Muscle layer of colon (tissue), 2 donors: Measurements from ENCODE around the gene SNX7.

Experiments used
- H3K27ac ChIP-seq: one replicate; pipeline ENCODE4 v1.7.0; 2013; ENCODE audit warnings: low read depth, mild to moderate bottlenecking, low read length, moderate library complexity
- H3K27me3 ChIP-seq, 2 donors: one replicate each; pipeline ENCODE4 v1.7.0; 2013; ENCODE audit warnings: low read length in 2 of 2, mild to moderate bottlenecking in 2 of 2; ENCODE audit not compliant: insufficient read depth in 2 of 2, control insufficient read depth in 1 of 2
- H3K36me3 ChIP-seq: one replicate; pipeline ENCODE4 v1.7.0; 2013; ENCODE audit warnings: mild to moderate bottlenecking, low read length; ENCODE audit not compliant: insufficient read depth
- H3K4me1 ChIP-seq: one replicate; pipeline ENCODE4 v1.7.0; 2013; ENCODE audit warnings: mild to moderate bottlenecking, low read length; ENCODE audit not compliant: insufficient read depth
- H3K4me3 ChIP-seq, 2 donors: one replicate each; pipeline ENCODE4 v1.7.0; 2013; ENCODE audit warnings: low read length in 2 of 2, low read depth in 1 of 2, mild to moderate bottlenecking in 1 of 2, moderate library complexity in 1 of 2
- H3K9ac ChIP-seq: one replicate; pipeline ENCODE4 v1.7.0; 2013; ENCODE audit warnings: low read length
- H3K9me3 ChIP-seq: one replicate; pipeline ENCODE4 v1.7.0; 2013; ENCODE audit warnings: mild to moderate bottlenecking, low read length
- donor health status: abdominal sarcoma.
- donor health status: Adenocarcinoma of cecum.

The SNX7 gene

DNA sequence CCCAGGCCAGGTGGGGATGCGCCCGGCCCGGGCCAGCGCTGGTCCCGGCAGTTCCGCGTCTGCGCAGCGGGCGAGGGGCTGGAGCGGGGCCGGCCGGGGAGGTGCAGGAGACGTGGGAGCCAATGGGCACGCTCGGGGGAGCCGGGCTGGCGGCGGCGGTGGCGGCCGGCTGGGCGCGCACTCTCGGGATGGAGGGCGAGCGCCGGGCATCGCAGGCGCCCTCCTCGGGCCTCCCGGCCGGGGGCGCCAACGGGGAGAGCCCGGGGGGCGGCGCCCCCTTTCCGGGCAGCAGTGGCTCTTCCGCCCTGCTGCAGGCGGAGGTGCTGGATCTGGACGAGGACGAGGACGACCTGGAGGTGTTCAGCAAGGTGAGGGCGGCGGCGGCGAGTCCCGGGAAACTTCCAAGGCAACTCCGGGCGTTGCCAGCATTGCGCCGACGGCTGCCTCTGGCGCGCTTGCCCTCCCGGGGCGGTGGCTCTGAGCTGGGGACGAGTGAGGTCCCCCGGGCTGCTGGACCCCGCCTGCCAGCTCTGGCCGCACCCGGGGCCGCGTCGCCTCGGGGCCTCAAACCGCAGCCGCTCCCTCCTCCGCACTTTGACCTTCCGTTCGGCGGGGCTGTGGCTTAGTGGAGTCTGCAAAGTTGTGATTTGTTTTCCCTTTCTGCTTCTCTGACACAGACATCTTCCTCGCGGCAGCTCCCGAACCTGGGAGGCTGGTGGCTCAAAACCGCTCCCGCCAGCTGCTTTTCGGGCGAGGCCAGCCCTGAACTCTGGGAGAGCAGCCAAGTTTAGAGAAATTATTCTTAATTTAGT lies at the start of gene SNX7:
Gene SNX7 (plus strand): TSS at position 178 of the 812 bp plus-strand sequence. CDS start 11 bp downstream, at position 189.
- H3K9ac ChIP-seq: peak within 1 kb of the TSS; percentile 50
- peak within 1 kb of the TSS; percentile 90 for H3K27ac ChIP-seq
- peaks cover 8% of the 10 kb centered on the region for H3K4me1 ChIP-seq
- peak within 1 kb of the TSS; percentile 70 to 87 for H3K4me3 ChIP-seq
- H3K27me3 ChIP-seq: no peaks in the 10 kb centered on the region
- H3K9me3 ChIP-seq: no peaks in the 10 kb centered on the region
- no peaks in the 10 kb centered on the region for H3K36me3 ChIP-seq

GRCh38 chr1:98637316-98637715 lies 24.2 kb upstream of the SNX7 start:
- no peaks in the 10 kb centered on the region for H3K27me3 ChIP-seq
- no peak overlapping the region for H3K27ac ChIP-seq
- no peaks in the 10 kb centered on the region for H3K36me3 ChIP-seq
- no peak overlapping the region for H3K4me3 ChIP-seq
- H3K9me3 ChIP-seq: no peaks in the 10 kb centered on the region
- H3K9ac ChIP-seq: no peak overlapping the region
- no peaks in the 10 kb centered on the region for H3K4me1 ChIP-seq

DNA sequence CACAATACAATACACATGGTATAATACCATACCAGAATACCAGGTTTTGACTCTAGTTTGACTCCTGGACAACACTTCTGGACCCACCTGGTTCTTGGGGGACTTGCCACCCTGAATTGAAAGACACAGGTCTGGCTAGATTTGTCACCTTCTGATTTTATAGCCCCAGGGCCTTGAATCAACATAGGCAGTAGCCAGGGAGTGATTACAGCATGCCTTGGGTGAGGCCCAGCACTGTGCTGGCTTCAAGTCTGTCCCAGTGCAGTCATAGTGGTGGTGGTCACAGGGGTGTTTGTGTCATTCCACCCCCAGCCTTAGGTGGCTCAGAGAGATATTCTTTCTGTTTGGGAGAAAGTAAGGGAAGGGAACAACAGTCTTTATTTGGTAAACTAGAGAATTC lies 23.3 kb upstream of the SNX7 start:
- H3K9me3 ChIP-seq: no peaks in the 10 kb centered on the region
- no peaks in the 10 kb centered on the region for H3K36me3 ChIP-seq
- H3K27me3 ChIP-seq: no peaks in the 10 kb centered on the region
- no peak overlapping the region for H3K27ac ChIP-seq
- no peak overlapping the region for H3K9ac ChIP-seq
- H3K4me3 ChIP-seq: no peak overlapping the region
- no peaks in the 10 kb centered on the region for H3K4me1 ChIP-seq

- Histone ChIP-seq H3K9me3 (no peaks in the 10 kb centered on the region), H3K36me3 (no peaks in the 10 kb centered on the region), H3K27me3 (no peaks in the 10 kb centered on the region), H3K27ac (no peak overlapping the region), H3K9ac (no peak overlapping the region), H3K4me1 (no peaks in the 10 kb centered on the region), H3K4me3 (no peak overlapping the region)
These were observed 17.0 kb upstream of the SNX7 start for GRCh38 chr1:98644510-98644909.

DNA sequence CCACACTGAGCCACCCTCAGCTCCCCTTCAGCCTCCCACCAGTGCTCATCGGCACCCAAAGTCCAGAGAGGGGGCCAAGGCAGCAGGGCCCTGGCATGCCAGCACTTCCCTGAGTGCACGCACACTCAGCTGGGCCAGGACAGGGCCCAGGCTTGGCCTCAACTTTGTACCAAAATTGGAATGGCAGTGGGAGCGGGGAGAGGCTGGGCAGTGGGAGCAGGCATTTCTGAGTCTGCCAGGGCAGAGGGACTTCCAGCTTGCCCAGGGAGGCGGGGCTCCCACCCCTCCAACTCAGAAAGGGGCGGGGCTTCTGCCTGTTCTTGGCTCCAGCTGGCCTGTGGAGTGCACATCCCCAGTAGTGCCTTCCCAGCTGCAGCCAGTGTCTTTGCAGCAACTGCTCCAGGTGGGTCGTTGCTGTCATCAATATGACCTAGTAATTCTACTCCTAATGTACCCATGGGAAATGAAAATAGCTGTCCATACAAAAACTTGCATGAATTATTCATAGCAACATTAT lies 10.3 kb upstream of the SNX7 start:
- H3K36me3 ChIP-seq: no peaks in the 10 kb centered on the region
- H3K27me3 ChIP-seq: no peaks in the 10 kb centered on the region
- no peaks in the 10 kb centered on the region for H3K4me1 ChIP-seq
- H3K27ac ChIP-seq: no peak overlapping the region
- H3K4me3 ChIP-seq: no peak overlapping the region
- no peak overlapping the region for H3K9ac ChIP-seq
- no peaks in the 10 kb centered on the region for H3K9me3 ChIP-seq

GRCh38 chr1:98653123-98653522 lies 8.4 kb upstream of the SNX7 start:
- Histone ChIP-seq H3K4me1 (no peaks in the 10 kb centered on the region), H3K36me3 (no peaks in the 10 kb centered on the region), H3K27ac (no peak overlapping the region), H3K27me3 (no peaks in the 10 kb centered on the region), H3K9me3 (no peaks in the 10 kb centered on the region), H3K9ac (no peak overlapping the region), H3K4me3 (no peak overlapping the region)

- Histone ChIP-seq H3K27ac (no peak overlapping the region), H3K27me3 (no peaks in the 10 kb centered on the region), H3K9ac (no peak overlapping the region), H3K9me3 (no peaks in the 10 kb centered on the region), H3K36me3 (no peaks in the 10 kb centered on the region), H3K4me1 (peaks cover 8% of the 10 kb centered on the region), H3K4me3 (no peak overlapping the region)
These were observed 1.6 kb upstream of the SNX7 start for GRCh38 chr1:98659879-98660278.

DNA sequence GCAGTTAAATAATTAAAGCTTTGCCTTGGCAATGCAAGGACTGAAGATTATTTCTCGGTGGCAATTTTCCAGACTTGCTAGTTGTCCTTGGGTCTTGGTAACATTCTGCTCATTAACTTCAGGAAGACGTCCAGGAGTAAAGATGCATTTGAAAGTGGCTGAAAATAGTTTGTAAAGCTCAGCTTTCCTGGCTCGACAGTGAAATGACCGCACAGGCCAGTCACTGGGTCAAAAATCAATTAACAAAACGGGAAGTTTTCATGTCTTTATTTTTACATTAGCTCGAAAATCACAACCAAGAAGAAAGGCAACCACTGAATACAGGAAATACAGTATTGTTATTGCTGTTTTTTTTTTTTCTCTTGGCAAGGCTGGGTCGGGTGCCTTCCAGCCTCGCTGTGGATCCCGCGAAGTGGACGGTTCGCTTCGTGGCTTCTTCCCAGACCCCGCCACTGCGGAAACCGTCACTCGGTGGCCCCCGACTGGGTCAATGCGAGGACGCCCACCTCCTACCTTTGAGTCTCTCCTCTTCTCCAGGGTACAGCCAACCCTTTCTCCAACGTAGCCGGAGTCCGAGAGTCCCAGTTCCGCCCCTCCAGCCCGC lies 479 bp upstream of the SNX7 start:
- Histone ChIP-seq H3K36me3 (no peaks in the 10 kb centered on the region), H3K9ac (peak overlapping the region; percentile 41), H3K9me3 (no peaks in the 10 kb centered on the region), H3K27ac (peak overlapping the region; percentile 90), H3K27me3 (no peaks in the 10 kb centered on the region), H3K4me3 (peak overlapping the region; percentile 70 to 87), H3K4me1 (peaks cover 8% of the 10 kb centered on the region)

DNA sequence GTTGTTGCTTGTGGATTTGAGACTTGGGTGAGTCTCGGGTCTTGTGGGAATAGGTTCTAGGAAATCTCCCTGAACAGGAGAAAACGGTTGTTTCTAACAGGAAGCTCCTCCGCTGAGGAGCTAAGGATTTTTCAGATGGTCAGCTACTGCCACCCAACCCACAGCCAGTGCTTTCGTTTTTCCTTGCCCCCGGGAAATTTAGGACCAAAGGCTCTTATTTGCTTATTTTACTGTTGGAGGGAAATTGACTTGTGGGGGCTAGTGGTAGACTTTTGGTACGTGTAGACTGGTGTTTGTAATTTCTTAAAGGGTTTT lies 792 bp downstream of the SNX7 start:
- Histone ChIP-seq H3K4me1 (peaks cover 8% of the 10 kb centered on the region), H3K27me3 (no peaks in the 10 kb centered on the region), H3K4me3 (peak overlapping the region; percentile 70 to 87), H3K36me3 (no peaks in the 10 kb centered on the region), H3K27ac (peak overlapping the region; percentile 90), H3K9ac (peak overlapping the region; percentile 50), H3K9me3 (no peaks in the 10 kb centered on the region)

DNA sequence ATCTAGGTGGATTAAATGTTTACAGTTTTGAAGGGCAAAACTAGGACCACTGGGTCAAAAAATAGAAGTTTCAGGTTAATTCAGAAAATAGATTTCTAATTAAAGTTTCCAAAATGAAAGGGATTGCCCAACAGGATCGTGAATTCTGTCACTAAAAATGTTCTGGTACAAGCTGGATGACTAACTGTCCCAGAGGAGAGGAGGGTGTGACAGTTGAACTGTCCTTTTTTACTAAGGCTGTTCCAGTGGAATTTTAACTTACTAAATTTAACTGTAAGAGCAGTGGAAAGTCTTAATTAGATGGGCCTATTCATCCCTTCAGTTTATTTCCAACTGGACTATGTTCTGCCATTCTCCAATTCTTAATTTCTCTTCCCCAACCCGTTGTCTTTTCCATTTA lies 7.2 kb downstream of the SNX7 start:
- H3K4me1 ChIP-seq: no peaks in the 10 kb centered on the region

GRCh38 chr1:98669355-98670296 lies 8.1 kb downstream of the SNX7 start:
- Histone ChIP-seq H3K27me3 (no peaks in the 10 kb centered on the region), H3K36me3 (no peaks in the 10 kb centered on the region), H3K4me1 (no peaks in the 10 kb centered on the region), H3K4me3 (no peak overlapping the region), H3K9ac (no peak overlapping the region), H3K27ac (no peak overlapping the region), H3K9me3 (no peaks in the 10 kb centered on the region)

More for the DNA sequence above, 7.2 kb downstream of the SNX7 start:
- Histone ChIP-seq H3K9me3 (no peaks in the 10 kb centered on the region), H3K9ac (no peak overlapping the region), H3K27me3 (no peaks in the 10 kb centered on the region), H3K27ac (no peak overlapping the region), H3K4me3 (no peak overlapping the region), H3K36me3 (no peaks in the 10 kb centered on the region)
